D721Med (cell line): ENCODE results near the gene APIP.

Source experiments
- DNase-seq: peaks from one replicate; pipeline ENCODE4 v3.0.0; 2011; ENCODE audit warnings: low spot score; ENCODE audit not compliant: insufficient read length
- FAIRE-seq: peaks from 2 replicates; lab custom pipeline; 2011; peaks lifted over from hg19 to GRCh38; lab: Jason Lieb, UNC
- CTCF ChIP-seq: IDR thresholded peaks from 2 replicates; pipeline ENCODE4 v1.5.1; 2012; ENCODE audit warnings: mild to moderate bottlenecking, control low read depth; ENCODE audit not compliant: insufficient read depth; ENCODE audit errors: missing control alignments

APIP gene

GRCh38 chr11:34910817-34911216, 5.4 kb downstream of the APIP start:
- FAIRE-seq (no peak), DNase-seq (no peak)
- TF ChIP-seq CTCF: no peak

- no peak for FAIRE-seq
- DNase-seq: no peak
Observed at GRCh38 chr11:34909955-34910354, 6.2 kb downstream of the APIP start.

GRCh38 chr11:34909415-34909814, 6.8 kb downstream of the APIP start:
- FAIRE-seq: no peak

More at GRCh38 chr11:34909955-34910354, 6.2 kb downstream of the APIP start:
- no peak for TF ChIP-seq CTCF

GRCh38 chr11:34907934-34908593, 8.1 kb downstream of the APIP start:
- DNase-seq (no peak), FAIRE-seq (no peak)
- no peak for TF ChIP-seq CTCF

More at GRCh38 chr11:34909415-34909814, 6.8 kb downstream of the APIP start:
- DNase-seq: no peak
- no peak for TF ChIP-seq CTCF

GRCh38 chr11:34905666-34906065, 10.5 kb downstream of the APIP start:
- no peak for DNase-seq
- no peak for TF ChIP-seq CTCF
- no peak for FAIRE-seq

- no peak for TF ChIP-seq CTCF
- FAIRE-seq (no peak), DNase-seq (no peak)
Observed at GRCh38 chr11:34904421-34904955, 11.7 kb downstream of the APIP start.

- no peak for FAIRE-seq
- TF ChIP-seq CTCF: no peak
- DNase-seq: no peak
Observed at GRCh38 chr11:34899633-34900016, 16.6 kb downstream of the APIP start.
